ENCODE data around the gene RDX. TPM values are rescaled to one million over a fixed set of nuclear protein-coding genes. Genes with fewer than 3 reads are reported as not detected.

Gene RDX
- total RNA-seq, 1 donor from 2014 or later, result 55.0 TPM

GRCh38 chr11:110148775-110149744 lies 147.4 kb downstream of the RDX start:
- Histone ChIP-seq H3K27me3 (no peaks in the 10 kb centered on the region), H3K36me3 (no peaks in the 10 kb centered on the region), H3K9me3 (no peaks in the 10 kb centered on the region), H3K4me1 (peaks cover 15% of the 10 kb centered on the region), H3K4me3 (no peak overlapping the region), H3K27ac (no peak overlapping the region)
- DNase-seq (ENCODE audit: extremely low spot score in 2 of 2), result no peak
- no peak for TF ChIP-seq POLR2A (IDR thresholded peaks at IDR 0.05)
- no peak for TF ChIP-seq POLR2AphosphoS5 (IDR thresholded peaks at IDR 0.05; ENCODE audit: insufficient read depth in 1 of 2, low read depth in 1 of 2)
- no peak for TF ChIP-seq CTCF (IDR thresholded peaks at IDR 0.05)
- intact Hi-C loops (cut with DNase I), result loop anchor here (5.0 kb wide), 1 partner anchor 1688 kb away; no protein-coding TSS in a partner anchor

DNA sequence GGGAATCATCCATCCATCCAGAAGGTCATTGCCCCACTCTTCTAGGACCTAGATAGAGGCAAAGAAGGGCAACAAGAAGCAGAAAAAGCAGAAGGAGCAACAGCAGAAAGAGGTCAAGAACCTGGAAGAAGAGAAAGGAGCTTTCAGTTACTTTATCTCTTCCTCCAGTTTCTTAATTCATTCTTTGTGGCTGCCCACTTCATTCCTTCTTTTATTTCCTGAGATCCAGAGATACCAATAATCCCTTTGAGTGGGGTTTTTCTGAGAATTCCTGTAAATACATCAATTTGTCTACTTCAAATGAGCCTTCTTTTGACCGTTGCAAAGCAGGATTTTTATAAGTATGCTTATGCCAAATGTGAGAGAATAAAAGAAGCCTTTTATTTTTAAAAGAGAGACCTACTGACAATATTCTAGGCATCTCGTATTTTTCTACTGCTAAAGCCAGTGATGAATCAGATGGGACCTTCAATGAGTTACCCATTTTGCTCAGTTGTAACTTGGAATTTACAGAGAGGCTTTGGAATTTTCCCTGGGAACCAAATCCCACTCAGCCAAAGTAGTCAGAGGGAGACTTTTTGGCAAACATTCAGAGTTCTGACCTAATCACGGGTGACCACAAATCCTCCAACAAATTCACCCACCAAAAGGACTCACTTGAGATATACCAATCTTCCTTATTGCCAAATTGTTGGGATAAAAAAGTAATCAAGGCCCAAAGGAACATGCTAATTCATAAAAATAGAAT lies 148.3 kb downstream of the RDX start:
- Histone ChIP-seq H3K36me3 (no peaks in the 10 kb centered on the region), H3K4me3 (no peak overlapping the region), H3K27ac (no peak overlapping the region), H3K4me1 (peaks cover 15% of the 10 kb centered on the region), H3K27me3 (no peaks in the 10 kb centered on the region), H3K9me3 (no peaks in the 10 kb centered on the region)
- intact Hi-C loops (cut with DNase I), result loop anchor here (5.0 kb wide), 1 partner anchor 1689 kb away; no protein-coding TSS in a partner anchor
- DNase-seq (ENCODE audit: extremely low spot score in 2 of 2), result no peak
- TF ChIP-seq CTCF (IDR thresholded peaks at IDR 0.05), result no peak
- TF ChIP-seq POLR2A (IDR thresholded peaks at IDR 0.05), result no peak
- no peak for TF ChIP-seq POLR2AphosphoS5 (IDR thresholded peaks at IDR 0.05; ENCODE audit: insufficient read depth in 1 of 2, low read depth in 1 of 2)

DNA sequence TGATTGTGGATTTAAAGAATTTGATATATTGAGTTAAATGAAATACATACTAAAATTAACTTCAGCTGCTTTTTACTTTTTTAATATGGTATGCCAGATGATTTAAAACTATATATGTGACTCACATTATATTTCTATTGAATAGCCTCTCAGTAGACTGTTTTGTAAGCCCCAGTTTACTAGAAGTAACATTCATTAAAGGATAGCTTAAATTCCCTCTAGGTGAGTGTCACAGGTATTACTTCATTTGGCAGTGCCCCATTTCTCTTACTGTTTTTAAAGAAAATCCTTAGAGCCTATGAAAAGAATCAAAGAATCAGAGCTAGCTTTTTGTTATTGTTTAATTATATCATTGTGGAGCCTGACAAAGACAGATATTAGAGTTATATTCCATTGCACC lies 154.6 kb downstream of the RDX start:
- H3K27me3 ChIP-seq, result no peaks in the 10 kb centered on the region
- DNase-seq (ENCODE audit: extremely low spot score in 2 of 2), result no peak
- H3K27ac ChIP-seq, result no peak overlapping the region
- TF ChIP-seq POLR2A (IDR thresholded peaks at IDR 0.05) (no peak), CTCF (IDR thresholded peaks at IDR 0.05) (no peak), POLR2AphosphoS5 (IDR thresholded peaks at IDR 0.05; ENCODE audit: insufficient read depth in 1 of 2, low read depth in 1 of 2) (no peak)
- H3K9me3 ChIP-seq, result no peaks in the 10 kb centered on the region
- H3K4me1 ChIP-seq, result no peaks in the 10 kb centered on the region
- no peaks in the 10 kb centered on the region for H3K36me3 ChIP-seq
- intact Hi-C loops (cut with DNase I), result no loop called here
- no peak overlapping the region for H3K4me3 ChIP-seq

DNA sequence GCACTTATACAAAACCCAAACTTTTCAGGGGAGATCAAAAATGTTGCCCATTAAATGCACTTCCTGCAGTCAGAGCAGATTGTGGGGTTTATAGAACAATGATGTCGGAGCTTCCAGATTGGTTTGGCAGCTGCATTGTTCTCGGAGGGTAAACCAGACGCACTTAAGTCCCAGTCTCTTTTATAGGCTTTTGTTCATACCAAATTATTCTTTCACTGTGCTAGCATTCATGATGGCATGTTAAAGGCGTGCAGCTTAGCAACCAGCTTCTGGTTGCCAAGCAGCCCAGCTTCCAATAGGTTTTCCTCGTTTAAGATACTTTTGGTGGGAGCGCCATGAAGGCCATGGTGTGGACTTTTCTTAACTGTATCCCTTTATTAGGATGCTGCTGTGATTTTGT lies 162.3 kb downstream of the RDX start:
- no peaks in the 10 kb centered on the region for H3K27me3 ChIP-seq
- TF ChIP-seq POLR2A (IDR thresholded peaks at IDR 0.05), result no peak
- no peak for TF ChIP-seq CTCF (IDR thresholded peaks at IDR 0.05)
- no peak for TF ChIP-seq POLR2AphosphoS5 (IDR thresholded peaks at IDR 0.05; ENCODE audit: insufficient read depth in 1 of 2, low read depth in 1 of 2)
- intact Hi-C loops (cut with DNase I), result no loop called here

More for the DNA sequence above, 162.3 kb downstream of the RDX start:
- no peaks in the 10 kb centered on the region for H3K36me3 ChIP-seq
- DNase-seq (ENCODE audit: extremely low spot score in 2 of 2), result no peak
- no peak overlapping the region for H3K27ac ChIP-seq
- no peaks in the 10 kb centered on the region for H3K4me1 ChIP-seq
- no peaks in the 10 kb centered on the region for H3K9me3 ChIP-seq
- no peak overlapping the region for H3K4me3 ChIP-seq
